ENCODE data around the gene MMP7. TPM values are rescaled to one million over a fixed set of nuclear protein-coding genes. Genes with fewer than 3 reads are reported as not detected.

The MMP7 gene
- total and polyA plus RNA-seq, 2 donors (not counting 3 experiments of a cell fraction or from before 2014, with no cell fraction given) = 0.65 TPM; not detected in 1

DNA sequence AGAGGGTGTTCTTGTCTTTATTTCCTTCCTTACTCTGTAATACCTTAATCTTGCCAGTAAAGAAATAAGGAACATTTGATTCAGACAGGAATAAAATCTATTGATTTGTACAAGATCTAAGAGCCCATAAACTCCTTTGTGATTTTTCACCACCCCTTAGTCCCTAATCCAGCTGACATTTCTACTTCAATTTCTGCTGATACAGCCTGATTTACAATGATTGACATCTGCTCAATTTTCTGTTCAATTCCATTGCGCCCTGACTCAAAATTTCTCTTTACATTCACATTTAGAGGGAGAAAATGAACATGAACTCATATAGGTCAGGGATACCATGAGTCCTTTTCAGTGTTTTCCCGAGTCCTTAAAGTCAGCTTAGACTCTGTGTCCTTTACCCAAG lies 50.8 kb downstream of the MMP7 start:
- Histone ChIP-seq H3K4me1 (ENCODE audit: control insufficient read depth, extremely low read depth, insufficient read depth, low read length) (peaks cover 4% of the 10 kb centered on the region), H3K27me3 (ENCODE audit: control insufficient read depth in 2 of 2, insufficient read depth in 2 of 2, low read length in 2 of 2) (no peaks in the 10 kb centered on the region), H3K36me3 (ENCODE audit: control insufficient read depth in 2 of 2, extremely low read depth in 1 of 2, insufficient read depth in 2 of 2, low read length in 2 of 2) (no peaks in the 10 kb centered on the region), H3K27ac (ENCODE audit: insufficient read depth, low read depth, low read length) (no peak overlapping the region), H3K9me1 (replicated peaks; ENCODE audit: control insufficient read depth, extremely low read depth, insufficient read depth, low read length) (no peaks in the 10 kb centered on the region), H4K20me1 (replicated peaks; ENCODE audit: control insufficient read depth, extremely low read depth, insufficient read depth, low read length) (no peaks in the 10 kb centered on the region), H3K4me3 (replicated peaks in 1 of 3; ENCODE audit: insufficient read depth in 1 of 3, low read depth in 1 of 3, low read length in 3 of 3) (no peak overlapping the region), H3K9me3 (replicated peaks; ENCODE audit: control insufficient read depth, insufficient read depth, low read length) (no peaks in the 10 kb centered on the region), H2AFZ (ENCODE audit: low read depth, low read length) (no peak overlapping the region), H3K9ac (replicated peaks; ENCODE audit: extremely low read depth, insufficient read depth, low read length) (no peak overlapping the region), H3K79me2 (ENCODE audit: control insufficient read depth, insufficient read depth, low read length) (no peaks in the 10 kb centered on the region), H3K4me2 (ENCODE audit: insufficient read depth, low read length) (no peak overlapping the region)
- dilution Hi-C loops (cut with MboI; ENCODE audit: extremely low pct_ligation_motif_present, low sequenced_read_pairs) (no loop called here), intact Hi-C loops (cut with micrococcal nuclease) (no loop called here)
- TF ChIP-seq POLR2A (IDR thresholded peaks at IDR 0.05; ENCODE audit: low read depth, low read length) = no peak
- no peak for TF ChIP-seq EZH2 (IDR thresholded peaks at IDR 0.05; ENCODE audit: borderline replicate concordance, low read depth, low read length, severe bottlenecking)
- ChIA-PET CTCF (interaction anchor here (0.9 to 1.4 kb wide), 4 partner anchors 49 to 186 kb away, joined by 3 to 5 read pairs (median 3); no protein-coding TSS in a partner anchor), POLR2A (no interaction called here)
- FAIRE-seq = no peak
- no peak for DNase-seq (ENCODE audit: low read depth, low spot score)
- BruUV-seq (replicated peaks) = no TSS peak

DNA sequence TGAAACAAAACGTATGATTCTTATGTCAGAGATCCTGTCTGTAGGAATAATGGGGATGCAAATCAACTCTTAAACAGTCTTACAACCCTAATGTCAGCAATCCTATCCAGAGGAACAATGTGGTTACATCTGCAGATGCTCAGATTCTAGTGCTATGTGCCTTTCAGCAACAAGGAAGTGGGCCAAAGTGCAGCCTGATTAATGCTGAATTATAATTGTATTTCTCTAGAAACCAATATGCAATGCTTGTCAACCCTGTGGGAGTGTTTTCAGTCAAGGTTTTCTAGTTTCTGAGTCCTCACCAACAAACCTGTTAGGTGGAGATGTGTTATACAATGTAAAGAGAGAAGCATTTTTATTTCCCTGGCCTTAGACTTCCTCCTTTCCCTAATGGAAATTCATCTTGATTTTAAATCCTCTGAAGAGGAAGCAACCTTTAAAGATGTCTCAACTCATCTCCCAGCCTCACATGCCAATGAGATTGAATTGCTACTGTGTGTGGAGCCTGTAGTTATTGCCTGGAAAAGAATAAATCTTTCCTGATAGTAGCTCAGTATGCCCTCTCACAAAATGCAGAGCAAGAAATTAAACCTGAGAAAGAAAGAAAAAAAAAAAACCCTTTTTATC lies 51.8 kb downstream of the MMP7 start:
- Histone ChIP-seq H4K20me1 (replicated peaks; ENCODE audit: control insufficient read depth, extremely low read depth, insufficient read depth, low read length) (no peaks in the 10 kb centered on the region), H3K79me2 (ENCODE audit: control insufficient read depth, insufficient read depth, low read length) (no peaks in the 10 kb centered on the region), H3K9me1 (replicated peaks; ENCODE audit: control insufficient read depth, extremely low read depth, insufficient read depth, low read length) (no peaks in the 10 kb centered on the region), H2AFZ (ENCODE audit: low read depth, low read length) (no peak overlapping the region), H3K4me3 (replicated peaks in 1 of 3; ENCODE audit: insufficient read depth in 1 of 3, low read depth in 1 of 3, low read length in 3 of 3) (no peak overlapping the region), H3K27me3 (ENCODE audit: control insufficient read depth in 2 of 2, insufficient read depth in 2 of 2, low read length in 2 of 2) (no peaks in the 10 kb centered on the region), H3K9me3 (replicated peaks; ENCODE audit: control insufficient read depth, insufficient read depth, low read length) (no peaks in the 10 kb centered on the region), H3K27ac (ENCODE audit: insufficient read depth, low read depth, low read length) (no peak overlapping the region), H3K36me3 (ENCODE audit: control insufficient read depth in 2 of 2, extremely low read depth in 1 of 2, insufficient read depth in 2 of 2, low read length in 2 of 2) (no peaks in the 10 kb centered on the region), H3K9ac (replicated peaks; ENCODE audit: extremely low read depth, insufficient read depth, low read length) (no peak overlapping the region), H3K4me1 (ENCODE audit: control insufficient read depth, extremely low read depth, insufficient read depth, low read length) (peaks cover 4% of the 10 kb centered on the region), H3K4me2 (ENCODE audit: insufficient read depth, low read length) (no peak overlapping the region)
- ChIA-PET POLR2A (no interaction called here), CTCF (interaction anchor here (1.0 to 1.4 kb wide), 3 partner anchors 48 to 88 kb away, joined by 3 to 5 read pairs (median 5); no protein-coding TSS in a partner anchor)
- intact Hi-C loops (cut with micrococcal nuclease) (no loop called here), dilution Hi-C loops (cut with MboI; ENCODE audit: extremely low pct_ligation_motif_present, low sequenced_read_pairs) (no loop called here)
- no TSS peak for BruUV-seq (replicated peaks)
- TF ChIP-seq MYC (IDR thresholded peaks at IDR 0.05; ENCODE audit: low read depth, low read length) (no peak), EZH2 (IDR thresholded peaks at IDR 0.05; ENCODE audit: borderline replicate concordance, low read depth, low read length, severe bottlenecking) (no peak), POLR2AphosphoS5 (IDR thresholded peaks at IDR 0.05; ENCODE audit: insufficient read depth, low read depth, low read length) (no peak), JUN (IDR thresholded peaks at IDR 0.05; ENCODE audit: borderline replicate concordance, insufficient read depth, insufficient read length, low read depth) (no peak), FOS (IDR thresholded peaks at IDR 0.05; ENCODE audit: borderline replicate concordance, insufficient read depth, low read length) (no peak), GATA2 (IDR thresholded peaks at IDR 0.05; ENCODE audit: insufficient read depth, insufficient read length, low read depth, low read length) (no peak), POLR2A (IDR thresholded peaks at IDR 0.05; ENCODE audit: low read depth, low read length) (no peak)
- TF ChIP-seq, protein P1, sequence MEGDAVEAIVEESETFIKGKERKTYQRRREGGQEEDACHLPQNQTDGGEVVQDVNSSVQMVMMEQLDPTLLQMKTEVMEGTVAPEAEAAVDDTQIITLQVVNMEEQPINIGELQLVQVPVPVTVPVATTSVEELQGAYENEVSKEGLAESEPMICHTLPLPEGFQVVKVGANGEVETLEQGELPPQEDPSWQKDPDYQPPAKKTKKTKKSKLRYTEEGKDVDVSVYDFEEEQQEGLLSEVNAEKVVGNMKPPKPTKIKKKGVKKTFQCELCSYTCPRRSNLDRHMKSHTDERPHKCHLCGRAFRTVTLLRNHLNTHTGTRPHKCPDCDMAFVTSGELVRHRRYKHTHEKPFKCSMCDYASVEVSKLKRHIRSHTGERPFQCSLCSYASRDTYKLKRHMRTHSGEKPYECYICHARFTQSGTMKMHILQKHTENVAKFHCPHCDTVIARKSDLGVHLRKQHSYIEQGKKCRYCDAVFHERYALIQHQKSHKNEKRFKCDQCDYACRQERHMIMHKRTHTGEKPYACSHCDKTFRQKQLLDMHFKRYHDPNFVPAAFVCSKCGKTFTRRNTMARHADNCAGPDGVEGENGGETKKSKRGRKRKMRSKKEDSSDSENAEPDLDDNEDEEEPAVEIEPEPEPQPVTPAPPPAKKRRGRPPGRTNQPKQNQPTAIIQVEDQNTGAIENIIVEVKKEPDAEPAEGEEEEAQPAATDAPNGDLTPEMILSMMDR (IDR thresholded peaks at IDR 0.05; ENCODE audit: extremely low read depth in 1 of 2, insufficient read depth in 1 of 2, low read depth in 1 of 2, low read length in 2 of 2) = no peak
- TF ChIP-seq, protein P2, sequence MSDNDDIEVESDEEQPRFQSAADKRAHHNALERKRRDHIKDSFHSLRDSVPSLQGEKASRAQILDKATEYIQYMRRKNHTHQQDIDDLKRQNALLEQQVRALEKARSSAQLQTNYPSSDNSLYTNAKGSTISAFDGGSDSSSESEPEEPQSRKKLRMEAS (IDR thresholded peaks at IDR 0.05; ENCODE audit: insufficient read depth, insufficient read length) = no peak
- FAIRE-seq (no peak), DNase-seq (ENCODE audit: low read depth, low spot score) (no peak)
